ENCODE results near the gene TMED3.

TMED3 gene

DNA sequence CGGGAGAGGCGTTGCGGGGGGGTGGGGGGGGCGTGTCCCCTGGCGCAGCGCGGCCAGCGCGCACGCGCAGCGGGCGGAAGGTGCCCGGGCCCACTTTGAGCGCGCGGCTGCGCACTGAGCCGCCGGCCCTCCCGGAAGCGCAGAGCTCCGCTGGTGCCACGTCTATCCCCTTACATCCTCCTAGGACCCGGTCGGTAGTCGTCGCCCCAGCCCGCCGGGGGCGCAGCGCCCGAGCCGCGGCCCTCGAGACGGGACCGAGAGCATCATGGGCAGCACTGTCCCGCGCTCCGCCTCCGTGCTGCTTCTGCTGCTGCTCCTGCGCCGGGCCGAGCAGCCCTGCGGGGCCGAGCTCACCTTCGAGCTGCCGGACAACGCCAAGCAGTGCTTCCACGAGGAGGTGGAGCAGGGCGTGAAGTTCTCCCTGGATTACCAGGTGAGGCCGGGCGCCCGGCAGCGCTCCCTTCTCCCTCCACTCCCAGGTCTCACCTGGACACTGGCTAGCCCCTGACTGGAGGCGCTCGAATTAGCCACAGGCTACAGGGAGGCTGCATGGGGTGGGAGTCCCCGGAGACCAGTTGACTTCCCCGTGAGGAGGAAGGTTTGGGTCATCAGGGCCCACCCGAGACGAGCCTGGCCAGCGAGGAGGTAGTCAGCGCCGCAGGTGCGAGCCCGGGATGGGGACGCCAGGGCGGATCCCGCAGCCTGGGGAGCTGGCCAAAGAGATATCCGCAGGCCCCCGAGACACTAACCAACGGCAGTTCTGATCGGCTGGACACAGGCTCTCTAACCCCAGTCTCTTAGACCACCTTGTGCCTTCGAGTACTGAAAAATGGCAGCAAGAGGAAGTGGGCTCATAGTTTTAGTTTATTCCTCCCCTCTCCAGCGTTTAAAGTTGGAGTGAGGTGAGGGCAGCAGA is at the start of gene TMED3:
TSS of gene TMED3 (plus strand) at position 128 of the 916 bp plus-strand sequence. CDS start at position 266, 138 bp downstream.
- peak; percentile 82 to 84 for DNase-seq

DNA sequence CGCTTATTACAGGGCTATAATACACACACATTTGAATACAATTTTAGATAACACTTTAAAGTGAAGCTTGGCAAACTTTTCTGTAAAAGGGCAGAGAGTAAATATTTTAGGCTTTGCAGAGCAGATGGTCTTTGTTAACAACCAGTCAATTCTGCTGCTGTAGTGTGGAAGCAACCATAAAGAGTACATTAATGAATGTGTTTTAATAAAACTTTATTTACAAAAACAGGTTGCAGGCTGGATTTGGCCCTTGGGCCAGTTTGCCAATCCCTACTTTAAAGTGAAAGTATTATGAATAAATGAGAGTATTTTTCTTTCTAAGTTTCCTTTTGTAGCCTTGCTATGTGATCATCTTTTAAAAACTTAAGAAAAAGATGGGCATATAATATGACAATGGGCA is 49.1 kb upstream of the TMED3 start:
- DNase-seq: no peak

DNA sequence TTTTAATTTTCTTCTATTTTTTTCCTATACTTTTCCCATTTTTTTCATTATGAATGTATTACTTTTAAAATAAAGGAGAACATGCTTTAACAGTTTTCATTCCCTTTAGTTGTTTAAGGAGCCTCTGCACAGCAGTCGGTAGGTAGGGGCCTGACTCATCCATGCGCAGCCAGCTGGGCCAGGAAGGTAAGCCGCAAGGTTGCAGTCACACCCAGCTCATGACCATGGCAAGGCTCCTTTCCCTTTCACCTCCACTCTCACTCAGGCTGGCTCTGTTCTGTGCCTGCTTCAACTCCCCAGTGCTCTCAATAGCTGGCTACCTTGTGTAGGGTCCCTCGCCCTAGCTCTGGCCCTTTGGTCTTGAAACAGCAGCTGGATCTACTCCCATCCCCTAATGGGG is 45.7 kb upstream of the TMED3 start:
- DNase-seq: no peak

DNA sequence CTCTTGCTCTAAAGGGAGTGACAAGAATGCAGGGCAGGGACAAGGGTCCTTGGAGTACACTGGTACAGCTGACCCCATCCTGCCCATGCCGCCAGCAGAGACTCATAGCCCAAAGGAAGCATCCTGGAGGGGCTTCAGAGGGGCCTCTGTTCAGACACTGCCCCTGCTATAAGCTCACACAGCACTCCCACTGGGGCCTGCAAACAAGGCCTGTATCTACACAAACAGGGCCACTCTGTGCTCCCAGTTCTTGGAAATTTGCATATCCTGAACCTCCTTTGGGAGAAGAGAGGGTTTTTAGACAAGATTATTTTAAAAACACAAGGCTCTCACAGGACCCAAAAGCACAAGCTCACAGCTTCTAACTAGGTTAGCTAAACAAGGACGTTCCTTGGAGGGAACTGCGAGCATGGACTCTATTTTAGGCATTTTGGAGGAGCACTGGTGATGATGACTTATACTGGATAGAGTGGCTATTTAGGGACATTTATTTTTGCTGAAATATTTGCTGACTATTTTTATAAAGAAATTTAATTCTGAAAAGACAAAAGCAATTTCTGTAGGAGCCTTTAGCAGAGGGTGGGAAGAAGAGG is 44.8 kb upstream of the TMED3 start:
- no peak for DNase-seq

DNA sequence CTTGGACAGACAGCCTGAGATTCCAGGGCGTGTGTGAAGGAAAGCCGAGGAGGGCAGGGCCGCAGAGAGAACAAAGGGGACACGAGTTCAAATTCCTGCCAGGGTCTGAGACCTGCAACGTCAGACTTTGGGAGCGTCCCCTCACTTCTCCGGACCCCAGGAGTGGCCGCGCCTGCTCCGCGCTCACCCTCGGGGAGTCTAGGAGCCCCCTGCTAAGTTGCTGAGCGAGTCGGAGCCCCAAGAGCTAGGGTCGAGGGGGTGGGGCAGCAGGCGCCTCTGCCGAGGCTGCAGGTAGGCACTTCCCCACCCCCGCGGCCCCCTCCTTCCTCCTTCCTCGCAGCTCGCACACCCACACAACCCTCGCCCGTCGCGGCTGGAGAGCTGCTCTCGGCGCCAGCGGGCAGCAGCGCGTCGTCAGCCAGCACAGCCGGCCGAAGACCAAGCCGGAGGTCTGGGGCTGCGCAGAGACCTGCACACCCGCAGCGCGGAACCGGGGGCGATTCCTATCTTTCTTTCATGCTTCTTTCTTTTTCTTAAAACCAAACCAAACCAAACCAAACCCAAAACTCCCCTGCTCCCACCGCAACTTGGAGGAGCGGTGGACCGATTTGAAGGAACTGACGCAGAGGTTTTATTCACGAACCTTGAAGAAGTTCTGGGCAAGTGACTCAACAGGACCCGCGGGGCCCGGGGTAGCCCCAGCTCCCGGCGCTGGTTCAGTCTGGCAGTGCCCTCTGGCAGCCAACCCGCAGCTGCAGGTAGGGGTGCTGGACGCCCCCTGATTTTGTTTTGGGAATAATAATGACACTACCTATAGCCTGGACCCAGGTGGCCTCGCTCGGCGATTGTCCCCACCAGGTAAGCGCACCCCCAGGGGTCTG is 28.3 kb upstream of the TMED3 start, which contains the start of gene ANKRD34C:
TSS of gene ANKRD34C (plus strand) at position 352 of the 881 bp plus-strand sequence. CDS start 10,563 bp downstream, outside the sequence.
- no peak for DNase-seq

DNA sequence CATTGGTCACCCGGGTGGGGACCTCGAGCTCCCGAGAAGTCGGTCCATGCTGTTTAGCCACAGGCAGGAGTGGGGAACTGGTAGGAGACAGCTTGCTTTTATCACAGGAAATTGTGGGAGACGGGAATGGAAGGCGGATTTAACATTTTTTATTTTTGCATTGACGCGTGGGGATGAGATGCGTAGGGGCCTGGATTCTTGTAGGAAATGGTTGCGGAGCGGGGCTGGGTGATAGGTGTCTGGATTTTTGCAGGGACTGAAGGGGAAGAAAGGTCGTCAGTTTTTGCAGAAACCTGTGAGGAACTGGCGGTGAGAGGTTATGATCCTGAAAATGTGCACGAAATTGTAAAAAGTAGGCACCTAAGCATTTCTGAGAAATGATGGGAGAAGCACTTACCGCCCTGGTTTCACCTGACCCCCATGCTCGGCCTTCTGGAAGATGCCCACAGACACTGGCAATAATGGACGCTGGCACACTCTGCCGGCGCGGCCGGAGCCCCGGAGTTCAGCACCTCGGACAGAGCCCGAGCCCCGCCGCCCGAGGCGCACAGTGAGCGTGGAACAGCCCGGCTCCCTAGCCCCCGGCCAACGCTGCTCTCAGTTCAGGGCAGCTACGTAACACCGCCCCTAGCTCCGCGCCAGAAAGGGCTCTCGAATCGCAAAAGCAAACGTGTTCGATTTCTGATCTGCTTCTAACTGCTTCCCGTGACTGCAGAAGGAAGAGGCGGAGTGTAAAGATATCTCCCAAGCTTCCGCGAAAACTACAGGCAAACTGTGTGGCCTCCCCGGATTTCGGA is 27.5 kb upstream of the TMED3 start:
- peak; percentile 35 to 51 for DNase-seq

DNA sequence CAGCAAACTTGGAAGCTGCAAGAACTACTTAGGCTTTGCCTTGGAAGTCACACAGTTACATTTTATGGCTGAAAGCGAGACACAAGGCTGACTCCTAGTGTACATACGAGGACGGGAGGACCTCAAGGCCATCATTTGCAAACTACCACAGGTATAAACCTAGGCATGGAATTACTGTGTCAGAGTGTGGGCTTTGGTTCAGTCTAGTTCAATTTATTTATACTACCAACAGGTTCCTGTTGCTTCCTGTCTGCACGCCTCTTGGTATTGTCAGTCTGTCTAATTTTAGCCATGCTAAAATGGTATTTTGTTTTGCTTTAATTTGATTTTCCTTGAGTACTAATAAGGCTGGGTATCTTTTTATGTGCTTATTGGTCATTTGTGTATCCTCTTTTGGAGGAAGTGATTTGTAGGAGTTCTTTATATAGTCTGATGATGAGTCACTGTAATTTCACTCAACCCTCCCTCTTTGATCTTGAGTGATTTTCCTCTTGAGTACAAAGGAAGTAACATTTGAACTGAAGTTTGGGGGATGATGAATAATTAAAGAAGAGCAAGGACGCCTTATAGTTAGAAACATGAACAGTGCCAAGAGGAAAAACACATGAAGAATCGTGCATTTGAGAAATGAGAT is 20.2 kb upstream of the TMED3 start:
- DNase-seq: no peak

DNA sequence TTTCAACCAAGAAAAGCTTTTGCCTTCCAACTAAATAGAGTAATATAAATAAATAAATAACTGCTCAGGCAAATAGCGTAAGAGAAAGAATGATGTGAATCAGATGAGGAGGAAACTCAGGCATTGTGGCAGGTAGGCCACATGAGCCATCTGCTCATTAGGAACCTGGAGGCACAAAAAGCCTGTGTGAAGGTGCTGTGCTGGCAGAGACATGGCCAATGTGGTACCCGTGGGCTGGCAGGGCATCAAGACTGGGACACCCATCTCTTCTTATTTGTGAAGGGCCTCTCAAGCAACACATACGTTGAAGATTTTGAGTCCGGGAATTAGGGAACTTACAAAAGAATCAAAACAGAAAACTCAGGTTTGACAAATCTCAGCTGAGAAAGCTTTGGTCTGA is 18.9 kb upstream of the TMED3 start:
- DNase-seq: no peak

DNA sequence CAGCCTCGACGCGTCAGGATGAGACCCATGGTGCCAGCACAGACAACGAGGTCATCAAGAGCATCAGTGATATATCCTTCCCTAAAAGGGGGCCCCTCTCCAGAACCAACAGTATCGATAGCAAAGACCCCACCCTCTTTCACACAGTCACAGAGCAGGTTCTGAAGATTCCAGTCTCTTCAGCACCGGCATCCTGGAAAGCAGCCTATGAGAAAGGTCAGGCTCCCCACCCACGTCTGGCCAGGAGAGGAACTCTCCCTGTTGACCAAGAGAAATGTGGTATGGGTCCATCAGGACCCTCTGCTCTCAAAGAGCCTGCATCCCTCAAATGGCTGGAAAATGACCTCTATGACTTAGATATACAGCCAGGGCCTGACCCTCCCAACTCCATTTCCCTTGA is 16.8 kb upstream of the TMED3 start:
- DNase-seq: no peak

DNA sequence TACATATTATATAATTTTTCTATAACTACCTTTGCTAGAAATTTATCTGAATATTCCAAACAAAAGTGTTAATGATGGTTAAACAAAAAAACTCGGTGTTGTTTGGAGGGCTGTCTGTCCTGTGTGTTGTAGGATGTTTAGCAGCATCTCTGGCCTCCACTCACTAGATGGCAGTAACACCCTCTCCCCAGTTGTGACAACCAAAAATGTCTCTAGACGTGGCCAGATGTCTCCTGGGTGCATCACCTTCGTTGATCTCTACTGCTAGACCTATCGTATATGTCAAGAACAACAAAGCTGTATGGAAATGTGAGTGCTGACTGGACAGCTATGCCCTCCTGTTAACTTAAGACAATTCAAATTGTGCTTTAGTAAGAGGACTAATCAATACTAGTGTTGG is 14.3 kb upstream of the TMED3 start:
- no peak for DNase-seq

DNA sequence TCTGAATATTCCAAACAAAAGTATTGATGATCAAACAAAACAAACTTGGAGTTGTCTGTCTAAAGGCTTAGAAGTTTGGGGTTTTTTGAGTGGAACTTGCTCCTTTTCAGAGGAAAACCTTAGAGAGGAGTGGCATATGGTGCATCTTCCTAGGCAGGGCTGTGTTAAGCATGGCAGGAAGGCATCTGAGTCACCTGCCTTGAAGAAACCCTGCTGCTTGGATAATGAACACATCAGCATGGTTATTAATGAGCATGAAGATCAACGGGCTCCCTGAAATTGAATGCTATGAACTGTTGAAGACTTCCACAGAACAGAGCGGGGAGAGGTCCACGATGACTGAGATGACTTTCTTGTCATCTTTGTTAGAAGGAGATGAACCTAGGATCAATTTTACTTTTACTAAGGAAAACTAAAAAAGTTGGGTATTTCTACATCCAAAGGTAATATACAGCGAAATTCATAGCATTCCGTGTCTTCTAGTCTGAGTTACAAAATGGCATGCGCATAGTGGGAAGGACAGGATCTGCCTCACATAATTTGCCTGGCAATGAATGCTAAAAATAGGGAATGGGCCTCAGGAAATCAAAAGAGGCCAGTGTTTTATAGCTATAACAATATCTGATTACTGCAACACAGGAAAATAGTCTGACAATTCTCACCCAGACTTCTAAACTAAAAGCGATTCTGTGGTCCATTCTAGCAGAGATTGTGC is 11.6 kb upstream of the TMED3 start:
- no peak for DNase-seq

DNA sequence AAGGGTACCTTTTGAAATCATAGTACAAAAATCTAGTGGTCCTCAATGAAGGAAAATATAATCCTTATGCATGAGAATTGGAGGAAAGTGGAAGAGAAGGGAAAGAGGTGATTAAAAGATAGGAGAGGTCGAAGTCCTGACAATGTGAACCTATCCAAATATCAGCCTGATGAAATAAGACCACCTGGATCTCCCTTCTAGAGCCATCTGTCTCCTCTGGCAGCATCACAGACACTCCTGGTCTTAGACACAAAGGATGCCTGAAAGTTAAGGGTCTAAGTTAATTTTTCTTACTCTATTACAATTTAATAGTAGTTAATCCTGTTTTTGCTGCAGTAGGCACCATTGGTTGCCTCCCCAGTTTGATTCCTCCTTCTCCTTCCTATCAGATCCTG is 11.1 kb upstream of the TMED3 start:
- no peak for DNase-seq

DNA sequence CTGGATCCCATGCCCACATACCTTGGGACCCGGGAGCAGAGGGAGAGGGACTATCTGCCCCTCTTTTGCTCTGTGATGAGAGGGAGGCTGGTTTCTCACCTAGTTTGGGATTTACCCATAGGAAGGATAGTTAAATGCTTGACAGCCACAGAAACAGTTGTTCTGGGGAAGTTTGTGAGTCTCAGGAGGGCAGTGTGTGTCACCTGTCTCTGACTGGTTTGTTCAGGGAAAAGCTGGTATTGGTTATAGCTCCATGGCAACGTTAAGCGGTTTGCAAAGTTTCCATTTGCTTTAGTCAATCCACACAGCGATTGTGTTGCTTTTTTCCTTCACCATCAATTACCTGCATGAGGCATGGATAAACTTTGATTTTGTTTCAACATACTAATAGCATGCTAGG is 3.7 kb upstream of the TMED3 start:
- DNase-seq: no peak

DNA sequence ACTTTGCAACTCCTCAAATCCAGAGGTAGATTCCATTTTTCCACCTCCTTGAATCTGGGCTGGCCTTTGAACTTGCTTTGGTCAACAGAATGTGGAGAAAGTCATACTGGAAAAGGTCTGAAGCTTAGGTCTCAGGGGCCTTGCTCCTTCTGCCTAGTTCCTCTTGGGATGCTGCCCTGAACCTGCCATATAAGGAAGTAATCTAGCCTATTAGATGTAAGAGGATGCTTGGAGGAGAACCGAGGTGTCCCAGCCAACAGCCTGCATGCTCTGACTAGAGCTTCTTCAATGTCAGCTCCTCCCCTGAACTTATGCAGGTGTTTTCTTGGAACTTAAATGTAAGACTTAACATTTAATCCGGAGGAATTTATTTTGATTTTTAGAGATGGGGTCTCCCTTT is 2.0 kb upstream of the TMED3 start:
- DNase-seq: no peak

DNA sequence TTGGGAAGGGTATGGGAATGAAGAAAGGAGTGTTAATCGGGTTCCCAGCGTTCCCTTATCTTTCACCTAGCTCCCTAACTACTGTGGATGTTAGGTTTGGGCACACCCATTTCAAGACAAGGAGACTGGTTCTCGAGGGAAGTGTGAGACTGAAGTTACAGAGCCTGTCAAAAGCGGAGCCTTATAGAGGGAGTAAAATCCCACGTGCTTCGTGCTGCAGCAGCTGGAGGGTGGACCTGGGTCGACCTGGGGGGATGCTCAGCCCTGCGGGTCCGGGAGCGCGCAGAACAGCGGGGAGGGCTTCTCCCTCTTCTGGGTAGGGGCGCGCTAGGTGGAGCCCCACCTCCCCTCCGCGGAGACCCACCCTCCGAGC is 314 bp upstream of the TMED3 start:
- no peak for DNase-seq

DNA sequence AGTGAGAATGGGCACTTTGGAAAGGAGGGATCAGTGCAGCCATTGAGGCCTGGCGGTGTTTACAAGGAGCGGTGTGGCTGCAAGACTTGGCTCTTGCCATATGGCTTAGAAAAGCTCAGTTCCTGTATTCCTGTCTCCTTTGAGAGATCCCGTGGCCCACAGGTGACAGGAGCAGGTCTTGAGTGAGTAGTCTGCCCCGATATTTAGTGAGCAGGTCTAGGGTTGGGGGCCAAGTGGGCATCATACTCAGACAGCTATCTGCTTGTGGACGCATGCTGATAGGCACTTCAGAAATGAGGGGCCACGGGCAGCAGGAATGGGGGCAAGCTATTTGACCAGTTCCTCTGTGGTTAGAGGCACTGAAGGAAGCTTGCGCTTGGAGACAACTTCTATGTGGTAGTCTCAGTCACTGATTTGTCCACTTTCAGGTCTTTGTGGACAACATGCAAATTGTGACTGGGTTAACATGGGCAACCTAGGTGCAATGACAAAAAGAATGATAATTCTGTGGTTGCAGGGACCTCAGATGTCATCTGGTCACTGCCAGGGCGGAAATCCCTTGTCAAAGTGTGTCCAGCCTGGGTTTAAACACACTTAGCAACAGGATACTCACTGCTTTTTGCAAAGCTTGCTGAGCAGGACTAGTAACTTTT is 1.1 kb downstream of the TMED3 start:
- no peak for DNase-seq

DNA sequence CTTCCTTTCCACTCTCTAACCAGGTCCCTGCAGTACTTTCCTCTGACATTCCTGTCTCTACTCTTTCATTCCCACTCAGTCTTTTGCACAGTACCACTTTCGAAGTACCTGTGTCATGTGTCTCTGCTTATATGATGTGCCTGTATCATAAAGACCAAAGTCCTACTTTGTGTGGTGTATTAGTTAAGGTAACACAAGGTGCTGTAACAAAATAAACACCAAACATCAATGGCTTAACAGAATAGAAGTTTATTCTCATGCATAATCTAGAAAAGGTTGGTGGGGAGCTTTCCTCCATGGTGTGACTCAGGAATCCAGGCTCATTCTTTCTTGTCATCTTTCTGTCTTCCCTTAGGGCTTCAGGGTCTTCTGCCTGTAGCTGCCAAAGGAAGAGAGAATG is 3.3 kb downstream of the TMED3 start:
- no peak for DNase-seq

DNA sequence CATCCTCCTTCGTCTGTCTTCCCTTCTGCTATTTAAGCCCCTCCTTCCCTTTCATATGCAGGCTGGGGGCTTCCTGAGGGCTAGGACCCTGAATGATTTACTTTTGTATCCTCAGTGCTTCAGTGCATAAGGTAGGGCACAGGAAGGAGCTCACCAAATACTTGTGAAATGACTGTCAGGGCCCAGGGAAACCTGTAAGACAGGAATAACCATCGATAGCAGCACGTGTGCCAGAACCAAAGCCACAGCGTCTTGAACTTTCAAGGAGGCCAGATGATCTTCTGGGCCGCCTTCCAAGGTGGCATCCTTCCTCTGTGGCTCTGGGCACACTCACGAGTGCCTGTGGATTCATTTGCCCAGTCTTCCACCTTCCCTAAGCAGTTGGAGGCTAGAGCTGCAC is 3.9 kb downstream of the TMED3 start:
- DNase-seq: no peak

DNA sequence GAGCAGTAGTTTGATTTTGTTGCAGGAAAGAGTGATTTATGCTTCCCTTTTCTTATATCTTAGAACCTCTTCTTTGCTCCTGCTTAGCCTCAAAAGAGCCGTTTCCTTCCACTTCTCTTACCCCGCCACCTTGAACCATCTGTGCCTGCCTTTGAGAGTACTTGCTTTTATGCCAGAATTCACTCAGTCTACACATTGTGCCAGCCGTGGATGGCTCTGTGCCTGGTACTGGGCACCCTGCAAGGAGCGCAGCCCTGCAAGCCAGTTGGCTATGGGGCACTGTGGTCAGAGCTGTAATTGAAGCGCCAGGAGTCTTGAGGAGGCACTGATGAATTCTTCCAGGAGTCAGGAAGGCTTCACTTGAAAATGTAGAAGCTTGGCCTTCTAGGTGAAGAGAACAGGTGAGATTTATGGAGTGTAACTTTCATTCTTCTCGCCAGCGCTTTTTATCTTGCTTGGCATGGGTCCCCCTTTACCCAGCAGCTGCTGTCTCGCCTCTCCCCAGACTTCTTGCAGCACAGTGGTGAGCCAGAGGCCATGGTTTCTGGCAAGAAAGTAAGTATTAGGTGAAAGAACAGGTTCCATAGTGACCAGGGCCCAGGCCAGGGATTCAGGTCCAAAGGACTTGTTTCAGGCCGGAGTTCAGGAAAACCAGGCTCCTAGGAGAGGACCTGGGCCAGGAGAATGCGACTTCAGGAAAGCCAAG is 4.9 kb downstream of the TMED3 start:
- no peak for DNase-seq

DNA sequence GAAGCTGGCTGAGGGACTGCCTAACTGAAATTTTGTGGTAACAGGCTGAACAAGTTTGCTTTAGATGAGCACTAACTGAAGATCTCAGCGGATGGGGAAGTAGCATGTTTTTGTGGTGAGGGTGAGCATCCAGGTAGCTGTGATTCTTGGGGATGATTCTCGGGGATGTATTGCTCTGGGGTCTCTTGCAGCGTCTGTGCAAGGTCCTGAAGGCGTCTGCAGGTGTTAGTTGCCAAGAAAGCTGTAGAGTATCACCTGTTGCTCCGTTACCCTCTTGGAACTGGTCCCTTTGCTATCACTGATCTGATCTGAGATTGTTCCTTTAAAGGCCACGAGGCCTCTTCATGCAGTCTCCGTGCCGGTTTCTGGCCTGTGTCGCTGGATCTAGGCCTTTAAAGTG is 6.0 kb downstream of the TMED3 start:
- no peak for DNase-seq

All from stimulated activated CD4-positive, alpha-beta T cell treated with anti-CD3 and anti-CD28 coated beads, Interleukin-2, amount 100 ng/mL, for 24 hours (primary cell).